ENCODE data around the gene DSCAML1.

Gene DSCAML1

DNA sequence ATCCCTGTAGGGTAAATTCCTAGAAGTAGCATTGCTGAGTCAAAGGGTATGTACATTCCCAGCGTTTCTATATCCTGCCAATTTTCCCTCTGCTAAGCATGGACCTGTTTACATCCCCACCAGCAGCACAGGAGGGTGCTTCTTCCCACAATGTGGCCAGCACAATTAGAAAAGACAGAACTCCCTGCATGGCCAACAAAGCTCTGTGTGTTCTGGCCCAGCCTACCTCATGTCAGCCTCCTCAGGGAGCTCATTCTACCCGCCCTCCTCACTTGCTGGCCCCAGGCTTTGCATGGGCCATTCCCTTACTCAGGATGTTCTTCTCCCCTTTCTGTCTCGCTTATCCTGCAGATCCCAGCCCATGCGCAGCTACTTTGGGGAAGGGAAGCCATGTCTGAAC, 186.1 kb downstream of the DSCAML1 start:
- no peak for DNase-seq (ENCODE audit: low spot score)

GRCh38 chr11:117610045-117610444, 187.0 kb downstream of the DSCAML1 start:
- no peak for DNase-seq (ENCODE audit: low spot score)

DNA sequence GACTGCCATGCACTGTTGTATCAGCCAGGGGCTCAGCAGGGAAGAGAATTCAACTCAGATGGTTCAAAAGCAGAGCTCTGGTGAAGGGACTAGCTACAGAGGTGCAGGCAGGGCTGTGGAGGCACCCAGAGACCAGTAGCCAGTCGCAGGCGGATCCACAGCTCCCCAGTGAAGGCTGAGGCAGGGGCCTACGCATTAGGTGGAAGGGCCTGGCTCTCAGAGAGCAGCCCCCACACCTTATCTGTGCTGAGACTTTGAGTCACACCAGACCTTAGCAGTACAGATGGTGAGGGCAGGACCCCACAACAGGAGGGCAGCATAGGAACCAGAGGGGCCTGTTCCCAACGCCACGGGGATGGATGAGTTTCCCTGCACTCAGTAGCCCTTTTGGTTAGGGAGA, 189.6 kb downstream of the DSCAML1 start:
- DNase-seq (ENCODE audit: low spot score) = no peak

GRCh38 chr11:117606790-117607189, 190.2 kb downstream of the DSCAML1 start:
- DNase-seq (ENCODE audit: low spot score) = no peak

DNA sequence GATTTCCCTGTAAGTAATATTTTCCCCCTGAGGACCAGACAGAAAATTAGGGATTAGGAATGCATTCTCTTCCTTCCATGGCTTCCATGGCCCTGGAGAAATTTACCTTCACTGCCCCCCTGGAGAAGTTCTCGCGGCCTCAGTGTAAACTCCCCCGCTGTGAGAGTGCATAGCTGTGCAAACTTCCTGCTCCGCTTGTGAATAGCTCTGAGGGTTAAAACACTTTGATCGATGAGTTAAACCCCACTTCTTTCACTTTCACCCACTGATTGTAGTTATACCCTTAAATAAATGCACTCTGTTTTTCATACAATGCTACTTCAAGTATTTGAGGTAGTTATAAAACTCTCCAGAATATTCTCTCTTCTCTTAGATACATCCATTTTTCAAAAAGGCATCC, 190.8 kb downstream of the DSCAML1 start:
- DNase-seq (ENCODE audit: low spot score) = no peak

DNA sequence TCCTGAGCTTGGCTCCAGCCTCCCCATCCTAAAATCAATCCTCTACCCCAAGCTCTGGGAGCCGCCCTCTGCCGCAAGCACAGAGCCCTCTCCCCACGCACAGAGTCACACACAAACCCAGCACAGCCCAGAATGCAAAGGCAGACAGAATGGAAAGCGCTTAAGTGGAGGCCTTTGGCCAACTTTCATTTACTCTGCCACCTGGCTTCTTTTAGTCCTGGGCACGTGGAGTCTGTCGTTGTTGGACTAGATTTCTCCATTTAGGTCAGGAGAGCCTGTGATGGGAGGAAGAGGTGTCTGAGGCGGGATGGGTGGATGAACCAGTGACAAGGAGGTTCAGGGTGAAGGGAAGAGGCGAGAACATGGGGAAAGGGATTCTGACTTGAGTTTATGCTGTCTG, 191.7 kb downstream of the DSCAML1 start:
- DNase-seq (ENCODE audit: low spot score) = no peak

- no peak for DNase-seq (ENCODE audit: low spot score)
These were observed 192.6 kb downstream of the DSCAML1 start for GRCh38 chr11:117604336-117604995.

GRCh38 chr11:117603932-117604331, 193.1 kb downstream of the DSCAML1 start:
- no peak for DNase-seq (ENCODE audit: low spot score)

GRCh38 chr11:117601006-117601708, 195.9 kb downstream of the DSCAML1 start:
- DNase-seq (ENCODE audit: low spot score) = peak; percentile 68

GRCh38 chr11:117600234-117600783, 196.7 kb downstream of the DSCAML1 start:
- DNase-seq (ENCODE audit: low spot score) = peak; percentile 88

- no peak for DNase-seq (ENCODE audit: low spot score)
These were observed 199.9 kb downstream of the DSCAML1 start for GRCh38 chr11:117597071-117597470.

- no peak for DNase-seq (ENCODE audit: low spot score)
These were observed 201.6 kb downstream of the DSCAML1 start for GRCh38 chr11:117595440-117595839.

GRCh38 chr11:117594721-117595120, 202.3 kb downstream of the DSCAML1 start:
- no peak for DNase-seq (ENCODE audit: low spot score)

GRCh38 chr11:117593065-117593464, 204.0 kb downstream of the DSCAML1 start:
- no peak for DNase-seq (ENCODE audit: low spot score)

DNA sequence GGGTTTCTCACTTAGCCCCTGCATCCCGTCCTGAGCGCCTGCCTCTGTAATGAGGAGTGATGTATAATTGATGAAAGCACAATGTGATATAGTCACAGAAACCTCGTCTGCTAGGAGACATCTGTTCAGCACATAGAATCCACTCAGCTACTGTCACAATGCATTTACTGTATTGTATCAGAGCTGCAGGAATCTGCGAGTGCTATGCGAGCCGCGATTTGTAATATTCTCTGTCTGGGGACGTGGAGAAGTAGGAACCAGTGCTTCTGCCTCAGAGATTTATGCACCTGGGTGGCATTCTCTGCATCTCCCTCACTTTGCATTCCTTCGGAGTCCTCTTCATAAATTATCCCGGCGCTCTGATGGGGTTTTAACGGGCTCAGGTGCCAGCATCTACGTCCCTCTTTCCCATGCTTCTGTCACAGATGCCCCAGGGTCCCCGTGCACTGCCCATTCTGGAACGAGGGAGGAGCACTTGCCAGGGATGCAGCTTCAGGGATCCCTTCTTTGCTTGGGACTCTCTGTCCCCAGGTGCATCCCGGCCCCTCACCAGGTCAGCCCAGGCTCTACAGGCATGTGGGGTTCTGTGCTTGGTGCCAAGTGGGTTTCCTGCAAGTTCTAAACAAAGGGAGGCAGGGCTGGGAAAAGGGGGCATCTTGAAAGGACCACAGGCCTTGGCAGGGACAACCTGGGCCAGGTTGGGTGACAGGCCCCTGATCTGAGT, 205.5 kb downstream of the DSCAML1 start:
- DNase-seq (ENCODE audit: low spot score) = no peak

DNA sequence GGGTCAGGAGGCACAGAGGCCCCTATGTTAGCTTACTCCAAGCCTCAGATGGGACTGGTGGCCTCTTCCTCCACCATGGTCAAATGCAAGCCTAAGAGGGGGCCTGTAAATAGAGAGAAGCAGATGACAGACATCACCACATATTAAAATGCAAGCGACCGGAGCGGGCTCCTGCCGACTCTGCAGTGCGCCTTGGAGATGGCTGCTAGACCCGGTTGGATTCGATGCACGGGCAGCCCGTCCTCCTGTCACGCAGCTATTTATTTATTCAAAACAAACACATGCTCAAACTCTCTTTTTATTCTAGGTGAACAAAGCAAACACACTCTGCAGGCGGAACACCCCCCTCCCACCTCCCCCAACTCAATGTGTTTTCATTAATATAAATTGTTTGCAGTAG, 208.0 kb downstream of the DSCAML1 start:
- no peak for DNase-seq (ENCODE audit: low spot score)

DNA sequence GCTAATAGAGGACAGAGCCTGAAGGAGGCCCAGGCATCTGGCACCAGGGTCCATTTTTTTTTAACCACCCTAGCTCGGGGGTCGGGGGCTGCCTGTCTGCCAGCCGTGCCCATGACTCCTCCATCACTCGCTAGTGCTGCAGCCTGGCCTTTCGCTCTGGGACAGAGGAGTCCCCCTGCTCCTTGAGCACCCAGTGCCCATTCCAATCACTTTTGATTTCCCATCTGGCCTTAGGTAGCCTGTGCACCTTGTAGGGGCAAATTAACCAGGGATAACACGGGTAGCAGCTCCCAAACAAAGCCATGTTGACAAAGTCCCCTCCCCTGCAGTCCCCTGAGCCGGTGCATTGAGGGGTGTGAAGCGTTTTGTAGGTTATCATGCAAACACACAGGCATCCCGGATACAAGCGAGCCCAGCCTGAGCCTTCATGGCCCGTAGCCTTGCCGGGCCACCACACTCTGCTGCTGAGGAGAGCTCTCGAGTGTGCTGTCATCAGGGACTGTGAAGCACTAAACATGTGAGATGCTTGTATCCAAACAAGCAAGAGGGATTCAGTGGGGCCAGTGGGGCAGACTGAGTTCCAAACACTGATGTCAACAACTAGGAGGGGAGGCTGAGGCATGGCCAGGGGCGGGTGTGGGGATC, 208.7 kb downstream of the DSCAML1 start:
- no peak for DNase-seq (ENCODE audit: low spot score)

DNA sequence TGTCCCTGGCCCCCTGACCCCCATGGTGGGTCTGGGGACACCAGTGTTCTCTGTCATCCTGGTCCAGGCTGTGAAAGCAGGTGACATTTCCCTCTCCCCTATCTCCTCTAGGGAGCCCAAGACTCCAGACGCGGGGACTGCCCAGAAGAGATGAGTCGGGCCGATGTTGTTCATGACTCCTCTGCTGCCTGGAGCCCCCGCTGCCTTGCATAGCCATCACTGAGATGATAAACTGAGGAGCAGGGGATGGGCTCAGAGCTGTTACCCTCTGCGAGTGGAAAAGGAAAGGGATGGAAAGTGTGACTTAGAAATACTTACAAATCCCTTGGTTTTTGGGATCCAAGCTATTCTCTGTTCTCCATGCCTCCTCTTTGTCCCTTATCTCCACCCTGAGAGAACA, 209.6 kb downstream of the DSCAML1 start:
- no peak for DNase-seq (ENCODE audit: low spot score)

GRCh38 chr11:117586392-117586791, 210.6 kb downstream of the DSCAML1 start:
- no peak for DNase-seq (ENCODE audit: low spot score)

GRCh38 chr11:117585631-117586030, 211.4 kb downstream of the DSCAML1 start:
- no peak for DNase-seq (ENCODE audit: low spot score)

DNA sequence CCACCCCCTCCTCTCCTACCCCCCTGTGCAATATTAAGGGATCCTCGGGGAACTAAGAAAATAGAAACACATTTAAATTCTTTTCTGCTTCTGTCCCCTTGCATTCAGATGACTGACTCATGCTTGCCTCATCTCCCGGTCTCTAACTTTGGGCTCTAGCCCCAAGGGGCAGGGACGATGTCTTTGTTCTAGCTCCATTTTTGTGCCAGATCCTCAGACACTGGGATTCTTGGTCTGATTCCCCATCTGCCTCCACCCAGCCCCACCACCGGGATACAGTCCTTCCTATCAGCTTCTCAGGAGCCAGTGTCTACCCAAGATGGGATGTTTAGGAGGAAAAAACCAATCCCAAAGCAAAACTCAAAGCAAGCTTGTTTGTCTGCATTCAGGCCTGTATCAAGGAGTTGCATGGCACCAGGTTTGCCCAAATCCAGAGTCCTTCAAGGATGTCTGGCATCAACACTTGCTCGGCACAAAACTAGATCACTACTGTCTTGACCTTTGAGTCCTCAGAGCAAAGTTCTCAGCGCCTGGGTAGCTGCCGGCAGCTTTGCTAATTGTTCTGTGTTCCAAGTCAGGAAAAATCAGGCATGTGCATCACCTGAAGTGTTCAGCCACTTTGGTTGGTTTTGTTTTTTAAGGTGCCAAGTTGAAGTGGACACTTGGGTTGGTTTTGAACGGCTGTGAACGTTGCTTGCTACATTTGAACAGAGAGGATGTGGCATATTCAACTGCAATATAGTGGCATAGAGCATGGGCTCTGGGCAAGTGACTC, 212.8 kb downstream of the DSCAML1 start:
- DNase-seq (ENCODE audit: low spot score) = no peak

All from D341Med (cell line).